Karpas-422 (cell line): ENCODE measurements around the gene EFCAB6. TPM values are rescaled to one million over a fixed set of nuclear protein-coding genes. Genes with fewer than 3 reads are reported as not detected.

Experiments used
- DNase-seq: peaks from one replicate; pipeline ENCODE4 v3.0.0-alpha.2; 2015
- H2AFZ ChIP-seq: fragments of 200-600 bp; sonication (generic); 2 replicates; pipeline ENCODE4 v1.6.1; 2014; ENCODE audit warnings: antibody characterized with exemption, low read length, mixed read lengths
- H3K27ac ChIP-seq: fragments of 200-600 bp; sonication (generic); 2 replicates; pipeline ENCODE4 v1.5.1; 2014; ENCODE audit warnings: mild to moderate bottlenecking, low read length, moderate library complexity
- H3K27me3 ChIP-seq: fragments of 200-600 bp; sonication (generic); 2 replicates; pipeline ENCODE4 v1.6.1; 2014; ENCODE audit warnings: low read length, mixed read lengths
- H3K36me3 ChIP-seq: fragments of 200-600 bp; sonication (generic); 2 replicates; pipeline ENCODE4 v1.6.1; 2014; ENCODE audit warnings: low read length, mixed read lengths; ENCODE audit not compliant: insufficient read depth
- H3K4me1 ChIP-seq: fragments of 200-600 bp; sonication (generic); 2 replicates; pipeline ENCODE4 v1.6.1; 2014; ENCODE audit warnings: mild to moderate bottlenecking, low read length, mixed read lengths
- H3K4me2 ChIP-seq: fragments of 200-600 bp; sonication (generic); 2 replicates; pipeline ENCODE4 v1.6.1; 2014; ENCODE audit warnings: low read length, low read depth, mild to moderate bottlenecking; ENCODE audit not compliant: poor library complexity, severe bottlenecking
- H3K4me3 ChIP-seq: fragments of 200-600 bp; sonication (generic); 2 replicates; pipeline ENCODE4 v1.5.1; 2014; ENCODE audit warnings: mild to moderate bottlenecking, antibody characterized with exemption, low read length, mixed read lengths
- H3K79me2 ChIP-seq: fragments of 200-600 bp; sonication (generic); 2 replicates; pipeline ENCODE4 v1.6.1; 2014; ENCODE audit warnings: mild to moderate bottlenecking, low read length, mixed read lengths
- H3K9ac ChIP-seq: fragments of 200-600 bp; sonication (generic); 2 replicates; pipeline ENCODE4 v1.6.0; 2014; ENCODE audit warnings: low read length
- H3K9me2 ChIP-seq: fragments of 200-600 bp; sonication (generic), shearing (Covaris generic); replicated peaks from 2 replicates; pipeline ENCODE4 v1.6.0; 2014; ENCODE audit warnings: mild to moderate bottlenecking, low read length, moderate library complexity; ENCODE audit not compliant: insufficient read depth
- H3K9me3 ChIP-seq: fragments of 300-700, 200-600 bp; sonication (generic); 2 replicates; pipeline ENCODE4 v1.6.1; 2014; ENCODE audit warnings: low read length, mixed read lengths
- H4K20me1 ChIP-seq: fragments of 200-600 bp; sonication (generic); 2 replicates; pipeline ENCODE4 v1.6.1; 2014; ENCODE audit warnings: mild to moderate bottlenecking, antibody characterized with exemption, low read length, low read depth; ENCODE audit not compliant: insufficient read depth
- total RNA-seq: library from RNA; depleted of rRNA; stranded (reverse); fragments of >200 nt; shearing (Covaris generic); gene quantifications from 2 replicates; pipeline ENCODE4 v1.2.3, GENCODE V29; 2014; ENCODE audit warnings: low replicate concordance

The EFCAB6 gene
- total RNA-seq, 1 experiment from 2014 or later, result not detected

GRCh38 chr22:43772831-43773230 lies 39.3 kb downstream of the EFCAB6 start:
- Histone ChIP-seq H3K36me3 (no peaks in the 10 kb centered on the region), H3K4me1 (no peaks in the 10 kb centered on the region), H3K9ac (no peak overlapping the region), H3K27ac (no peak overlapping the region), H2AFZ (no peak overlapping the region), H3K4me2 (no peak overlapping the region), H3K4me3 (no peak overlapping the region), H3K9me2 (no peaks in the 10 kb centered on the region), H3K27me3 (no peaks in the 10 kb centered on the region), H4K20me1 (no peaks in the 10 kb centered on the region), H3K79me2 (no peaks in the 10 kb centered on the region), H3K9me3 (no peaks in the 10 kb centered on the region)
- no peak for DNase-seq

DNA sequence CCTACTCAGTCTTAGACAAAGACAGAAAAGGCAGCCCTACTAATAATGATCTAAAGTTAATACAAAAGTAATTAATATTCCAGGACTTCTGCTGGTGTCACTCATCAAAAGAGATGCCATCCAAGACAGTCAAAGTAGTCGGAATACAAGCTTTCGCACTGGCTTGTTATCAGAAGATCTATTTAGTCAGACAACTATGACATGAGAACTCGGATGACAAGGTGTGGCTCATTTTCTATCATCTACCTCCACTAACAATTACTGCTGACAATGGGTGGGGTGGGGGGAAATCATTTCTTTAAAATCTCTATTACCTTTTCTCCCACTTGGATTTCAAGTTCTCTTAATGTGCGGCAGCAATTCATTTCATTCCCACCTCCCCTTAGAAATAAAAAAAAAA lies 56.7 kb downstream of the EFCAB6 start:
- Histone ChIP-seq H3K4me3 (no peak overlapping the region), H3K9me3 (no peaks in the 10 kb centered on the region), H2AFZ (no peak overlapping the region), H3K79me2 (no peaks in the 10 kb centered on the region), H3K27me3 (no peaks in the 10 kb centered on the region), H3K9me2 (no peaks in the 10 kb centered on the region), H4K20me1 (no peaks in the 10 kb centered on the region), H3K4me2 (no peak overlapping the region), H3K36me3 (no peaks in the 10 kb centered on the region), H3K9ac (no peak overlapping the region), H3K27ac (no peak overlapping the region), H3K4me1 (no peaks in the 10 kb centered on the region)
- no peak for DNase-seq

DNA sequence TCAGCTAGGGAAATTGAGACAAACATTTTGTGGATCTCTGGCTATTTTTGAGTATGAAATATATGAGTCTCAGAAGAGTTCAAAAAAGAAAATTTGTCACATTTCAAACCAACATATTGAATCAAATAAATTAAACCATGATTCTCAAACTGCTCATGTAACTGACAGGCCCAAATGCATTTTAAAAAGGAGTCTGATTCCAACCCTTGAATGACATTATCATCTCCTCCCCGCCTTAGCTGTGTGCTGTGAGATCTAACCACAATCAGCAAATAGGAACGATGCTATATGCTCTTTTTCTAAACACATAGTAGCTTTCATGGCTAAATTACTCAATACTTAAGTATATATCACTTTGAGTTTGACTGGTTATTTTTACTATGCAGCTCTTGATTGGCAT lies 57.1 kb downstream of the EFCAB6 start:
- Histone ChIP-seq H3K9me3 (no peaks in the 10 kb centered on the region), H3K79me2 (no peaks in the 10 kb centered on the region), H3K36me3 (no peaks in the 10 kb centered on the region), H3K4me3 (no peak overlapping the region), H2AFZ (no peak overlapping the region), H3K9me2 (no peaks in the 10 kb centered on the region), H4K20me1 (no peaks in the 10 kb centered on the region), H3K4me2 (no peak overlapping the region), H3K27me3 (no peaks in the 10 kb centered on the region), H3K27ac (no peak overlapping the region), H3K9ac (no peak overlapping the region), H3K4me1 (no peaks in the 10 kb centered on the region)
- no peak for DNase-seq

DNA sequence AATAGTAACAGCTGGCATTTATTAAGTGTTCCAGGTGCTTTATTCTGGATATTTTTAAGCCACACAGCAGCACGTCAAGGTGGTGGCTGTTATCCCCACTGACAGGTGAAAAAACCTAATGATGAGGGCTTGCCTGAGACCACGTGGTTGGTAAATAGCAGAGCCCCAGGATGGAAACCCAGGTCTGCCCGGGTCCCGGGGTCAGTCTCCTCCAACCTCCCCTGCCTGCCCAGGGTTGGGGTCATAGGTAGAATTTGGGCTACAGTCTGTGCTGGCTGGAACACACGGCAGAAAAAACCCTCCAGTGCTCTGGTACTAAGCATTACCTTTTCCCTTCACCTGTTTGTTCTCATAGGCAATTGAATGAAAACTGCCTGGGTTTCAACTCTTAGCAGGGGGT lies 57.9 kb downstream of the EFCAB6 start:
- H3K4me2 ChIP-seq, result no peak overlapping the region
- DNase-seq, result no peak
- H3K27me3 ChIP-seq, result no peaks in the 10 kb centered on the region
- H3K36me3 ChIP-seq, result no peaks in the 10 kb centered on the region
- H3K9me3 ChIP-seq, result no peaks in the 10 kb centered on the region
- no peaks in the 10 kb centered on the region for H3K79me2 ChIP-seq
- H3K4me1 ChIP-seq, result no peaks in the 10 kb centered on the region
- H4K20me1 ChIP-seq, result no peaks in the 10 kb centered on the region
- no peak overlapping the region for H3K27ac ChIP-seq
- H3K4me3 ChIP-seq, result no peak overlapping the region
- H3K9ac ChIP-seq, result no peak overlapping the region
- H3K9me2 ChIP-seq, result no peaks in the 10 kb centered on the region
- H2AFZ ChIP-seq, result no peak overlapping the region

DNA sequence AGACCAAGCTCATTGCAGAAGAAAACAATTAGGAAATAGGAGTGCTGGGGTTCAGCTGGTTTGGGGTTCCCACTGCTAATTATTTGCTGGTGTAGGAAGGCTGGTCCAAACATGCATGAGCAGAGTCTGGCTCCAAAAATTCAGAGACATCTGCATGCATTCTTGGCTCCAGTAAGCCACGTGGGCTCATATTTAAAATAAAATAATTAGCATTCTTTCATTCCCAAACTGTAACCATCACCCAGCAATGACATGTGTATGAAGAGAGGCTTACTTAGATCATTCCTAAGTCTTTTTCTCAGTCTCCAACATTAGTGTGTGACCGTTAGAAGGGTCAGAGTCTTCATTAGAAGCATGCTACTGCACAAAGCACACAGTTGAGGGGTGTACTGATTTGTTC lies 58.4 kb downstream of the EFCAB6 start:
- no peak overlapping the region for H2AFZ ChIP-seq
- no peak overlapping the region for H3K4me2 ChIP-seq
- DNase-seq, result no peak
- H3K79me2 ChIP-seq, result no peaks in the 10 kb centered on the region
- H3K36me3 ChIP-seq, result no peaks in the 10 kb centered on the region
- H3K9me2 ChIP-seq, result no peaks in the 10 kb centered on the region
- no peak overlapping the region for H3K4me3 ChIP-seq
- H4K20me1 ChIP-seq, result no peaks in the 10 kb centered on the region
- H3K9me3 ChIP-seq, result no peaks in the 10 kb centered on the region
- no peaks in the 10 kb centered on the region for H3K4me1 ChIP-seq
- no peak overlapping the region for H3K27ac ChIP-seq
- no peaks in the 10 kb centered on the region for H3K27me3 ChIP-seq
- no peak overlapping the region for H3K9ac ChIP-seq

DNA sequence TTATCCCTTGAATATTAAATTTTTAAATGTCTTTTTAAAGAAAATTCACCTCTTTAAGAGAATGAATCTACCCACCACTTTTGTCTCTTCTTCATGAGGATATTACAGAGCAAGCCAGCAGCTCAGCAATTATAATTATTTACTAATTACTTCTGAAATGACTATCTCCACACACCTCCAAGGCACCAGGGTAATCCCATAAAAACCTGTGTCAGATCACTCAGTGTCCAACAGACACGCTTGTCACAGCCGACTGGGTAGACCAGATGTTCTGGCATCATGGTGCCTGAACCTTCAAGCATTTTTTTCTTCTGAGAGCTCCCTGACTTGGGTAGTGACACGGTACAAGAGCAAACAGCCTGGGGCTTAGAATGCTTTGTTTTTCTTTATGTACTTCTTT lies 61.4 kb downstream of the EFCAB6 start:
- H3K27ac ChIP-seq, result no peak overlapping the region
- no peaks in the 10 kb centered on the region for H3K4me1 ChIP-seq
- H3K9ac ChIP-seq, result no peak overlapping the region
- H3K9me3 ChIP-seq, result no peaks in the 10 kb centered on the region
- H4K20me1 ChIP-seq, result peaks cover 6% of the 10 kb centered on the region; the same call in 1 of the 2 replicates
- no peak for DNase-seq
- H2AFZ ChIP-seq, result no peak overlapping the region
- no peak overlapping the region for H3K4me2 ChIP-seq
- no peaks in the 10 kb centered on the region for H3K79me2 ChIP-seq
- no peak overlapping the region for H3K4me3 ChIP-seq
- no peaks in the 10 kb centered on the region for H3K27me3 ChIP-seq
- no peaks in the 10 kb centered on the region for H3K9me2 ChIP-seq
- no peaks in the 10 kb centered on the region for H3K36me3 ChIP-seq

DNA sequence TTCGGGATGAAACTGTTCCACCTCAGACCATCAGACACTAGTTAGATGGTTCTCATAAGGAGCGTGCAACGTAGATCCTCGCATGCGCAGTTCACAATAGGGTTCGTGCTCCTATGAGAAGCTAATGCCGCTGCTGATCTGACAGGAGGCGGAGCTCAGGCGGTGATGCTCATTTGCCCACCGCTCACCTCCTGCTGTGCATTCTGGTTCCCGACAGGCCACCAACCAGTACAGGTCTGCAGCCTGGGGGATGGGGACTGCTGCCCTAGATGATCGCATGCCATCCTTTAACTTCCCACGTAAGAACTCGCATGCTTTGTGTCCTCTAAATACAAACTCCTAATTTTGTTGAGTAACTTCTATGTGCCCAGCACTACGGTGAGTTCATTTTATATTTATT lies 62.6 kb downstream of the EFCAB6 start:
- Histone ChIP-seq H3K9me3 (no peaks in the 10 kb centered on the region), H3K27me3 (no peaks in the 10 kb centered on the region), H3K9ac (no peak overlapping the region), H3K4me1 (no peaks in the 10 kb centered on the region), H4K20me1 (peaks cover 6% of the 10 kb centered on the region; the same call in 1 of the 2 replicates), H3K4me2 (no peak overlapping the region), H3K79me2 (no peaks in the 10 kb centered on the region), H2AFZ (no peak overlapping the region), H3K9me2 (no peaks in the 10 kb centered on the region), H3K36me3 (no peaks in the 10 kb centered on the region), H3K27ac (no peak overlapping the region), H3K4me3 (no peak overlapping the region)
- no peak for DNase-seq

DNA sequence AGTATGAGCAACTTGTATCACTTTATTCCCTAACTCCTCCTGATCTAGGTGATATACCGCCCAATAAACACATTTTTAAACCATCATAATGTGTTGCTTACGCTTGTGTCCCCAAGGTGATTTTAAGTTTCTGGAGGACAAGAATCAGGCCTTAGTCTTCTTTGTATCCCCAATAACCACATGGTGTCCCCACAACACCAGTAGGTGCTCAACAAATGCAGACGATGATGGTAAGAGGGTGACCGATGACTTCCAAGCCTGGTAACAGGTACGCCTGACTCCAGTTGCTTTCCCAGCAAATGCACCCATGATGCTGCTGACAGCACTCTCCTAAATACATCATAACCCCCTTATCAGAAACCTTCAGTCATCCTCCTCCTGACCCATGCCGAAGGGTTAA lies 64.2 kb downstream of the EFCAB6 start:
- Histone ChIP-seq H3K9me2 (no peaks in the 10 kb centered on the region), H3K9me3 (no peaks in the 10 kb centered on the region), H3K9ac (no peak overlapping the region), H3K4me2 (no peak overlapping the region), H2AFZ (no peak overlapping the region), H3K36me3 (no peaks in the 10 kb centered on the region), H3K4me1 (no peaks in the 10 kb centered on the region), H3K27me3 (no peaks in the 10 kb centered on the region), H3K27ac (no peak overlapping the region), H3K4me3 (no peak overlapping the region), H4K20me1 (peaks cover 6% of the 10 kb centered on the region; the same call in 1 of the 2 replicates), H3K79me2 (no peaks in the 10 kb centered on the region)
- DNase-seq, result peak; percentile 48

DNA sequence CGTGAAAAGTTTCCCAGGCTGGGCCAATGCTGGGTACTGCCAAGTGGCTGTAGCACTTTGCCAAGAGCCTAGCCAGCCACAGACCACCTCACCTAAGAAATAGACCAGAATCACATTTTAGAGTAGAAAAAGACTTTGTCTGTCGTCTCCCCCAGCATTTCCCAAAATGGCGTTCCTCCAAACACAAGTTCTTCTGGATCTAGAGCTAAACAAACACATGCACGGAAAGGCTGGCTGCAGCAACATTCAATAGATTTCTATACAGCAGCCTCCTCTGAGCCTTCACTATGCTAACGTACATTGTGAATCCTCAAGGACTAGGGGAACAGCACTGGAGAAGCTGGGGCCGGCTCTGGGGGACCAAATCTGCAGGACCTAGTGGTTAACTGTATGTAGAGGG lies 65.0 kb downstream of the EFCAB6 start:
- no peak overlapping the region for H3K27ac ChIP-seq
- H3K4me1 ChIP-seq, result no peaks in the 10 kb centered on the region
- DNase-seq, result no peak
- no peaks in the 10 kb centered on the region for H3K79me2 ChIP-seq
- H3K4me3 ChIP-seq, result no peak overlapping the region
- H3K36me3 ChIP-seq, result no peaks in the 10 kb centered on the region
- H3K9ac ChIP-seq, result no peak overlapping the region
- no peaks in the 10 kb centered on the region for H3K9me3 ChIP-seq
- H2AFZ ChIP-seq, result no peak overlapping the region
- peaks cover 6% of the 10 kb centered on the region; the same call in 1 of the 2 replicates for H4K20me1 ChIP-seq
- no peaks in the 10 kb centered on the region for H3K9me2 ChIP-seq
- H3K4me2 ChIP-seq, result no peak overlapping the region
- no peaks in the 10 kb centered on the region for H3K27me3 ChIP-seq
